ENCODE measurements around the gene TNRC6A. TPM values are rescaled to one million over a fixed set of nuclear protein-coding genes. Genes with fewer than 3 reads are reported as not detected.
"Not testable (repeated sequence)": the region's sequence is repeated elsewhere in the genome, so short reads cannot be mapped to it uniquely, and the experiment has no call there.

TNRC6A gene
- total RNA-seq, 1 donor = 61.5 TPM

- Histone ChIP-seq H3K9me3 (ENCODE audit: low read depth, low read length) (no peaks in the 10 kb centered on the region), H3K4me3 (ENCODE audit: low read length) (no peak overlapping the region), H3K4me1 (ENCODE audit: insufficient read depth, low read length) (no peaks in the 10 kb centered on the region), H3K27me3 (ENCODE audit: insufficient read depth, low read length) (no peaks in the 10 kb centered on the region)
Measured at GRCh38 chr16:24829153-24829552, 99.7 kb downstream of the TNRC6A start.

GRCh38 chr16:24833352-24833751 is 103.9 kb downstream of the TNRC6A start:
- Histone ChIP-seq H3K4me3 (ENCODE audit: low read length) (no peak overlapping the region), H3K27me3 (ENCODE audit: insufficient read depth, low read length) (no peaks in the 10 kb centered on the region), H3K4me1 (ENCODE audit: insufficient read depth, low read length) (peaks cover 3% of the 10 kb centered on the region), H3K9me3 (ENCODE audit: low read depth, low read length) (no peaks in the 10 kb centered on the region)

GRCh38 chr16:24834459-24835335 is 105.2 kb downstream of the TNRC6A start:
- no peaks in the 10 kb centered on the region for H3K9me3 ChIP-seq (ENCODE audit: low read depth, low read length)
- H3K4me1 ChIP-seq (ENCODE audit: insufficient read depth, low read length) = peaks cover 9% of the 10 kb centered on the region
- H3K4me3 ChIP-seq (ENCODE audit: low read length) = no peak overlapping the region
- no peaks in the 10 kb centered on the region for H3K27me3 ChIP-seq (ENCODE audit: insufficient read depth, low read length)

DNA sequence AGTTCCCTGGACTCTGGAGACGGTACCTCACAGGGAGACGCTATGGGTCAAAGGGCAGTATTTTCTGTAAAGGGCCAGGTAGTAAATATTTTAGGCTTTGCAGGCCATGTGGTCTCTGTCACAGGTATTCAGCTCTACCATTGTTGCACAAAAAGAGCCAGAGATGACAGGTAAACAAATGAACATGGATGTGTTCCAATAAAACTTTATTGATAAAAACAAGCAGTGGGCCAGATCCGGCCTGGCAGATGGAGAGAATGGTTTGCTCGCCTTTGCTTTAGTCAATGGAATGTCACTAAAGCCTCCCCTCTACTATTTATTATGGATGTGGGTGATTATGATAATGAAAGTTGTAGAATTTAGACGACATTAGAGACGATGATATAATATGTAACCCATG is 107.4 kb downstream of the TNRC6A start:
- Histone ChIP-seq H3K27me3 (ENCODE audit: insufficient read depth, low read length) (no peaks in the 10 kb centered on the region), H3K4me1 (ENCODE audit: insufficient read depth, low read length) (peaks cover 9% of the 10 kb centered on the region), H3K4me3 (ENCODE audit: low read length) (no peak overlapping the region), H3K9me3 (ENCODE audit: low read depth, low read length) (no peaks in the 10 kb centered on the region)

- H3K4me1 ChIP-seq (ENCODE audit: insufficient read depth, low read length) = peaks cover 9% of the 10 kb centered on the region
- H3K4me3 ChIP-seq (ENCODE audit: low read length) = no peak overlapping the region
- no peaks in the 10 kb centered on the region for H3K9me3 ChIP-seq (ENCODE audit: low read depth, low read length)
- no peaks in the 10 kb centered on the region for H3K27me3 ChIP-seq (ENCODE audit: insufficient read depth, low read length)
Measured at GRCh38 chr16:24837969-24838368, 108.5 kb downstream of the TNRC6A start.

DNA sequence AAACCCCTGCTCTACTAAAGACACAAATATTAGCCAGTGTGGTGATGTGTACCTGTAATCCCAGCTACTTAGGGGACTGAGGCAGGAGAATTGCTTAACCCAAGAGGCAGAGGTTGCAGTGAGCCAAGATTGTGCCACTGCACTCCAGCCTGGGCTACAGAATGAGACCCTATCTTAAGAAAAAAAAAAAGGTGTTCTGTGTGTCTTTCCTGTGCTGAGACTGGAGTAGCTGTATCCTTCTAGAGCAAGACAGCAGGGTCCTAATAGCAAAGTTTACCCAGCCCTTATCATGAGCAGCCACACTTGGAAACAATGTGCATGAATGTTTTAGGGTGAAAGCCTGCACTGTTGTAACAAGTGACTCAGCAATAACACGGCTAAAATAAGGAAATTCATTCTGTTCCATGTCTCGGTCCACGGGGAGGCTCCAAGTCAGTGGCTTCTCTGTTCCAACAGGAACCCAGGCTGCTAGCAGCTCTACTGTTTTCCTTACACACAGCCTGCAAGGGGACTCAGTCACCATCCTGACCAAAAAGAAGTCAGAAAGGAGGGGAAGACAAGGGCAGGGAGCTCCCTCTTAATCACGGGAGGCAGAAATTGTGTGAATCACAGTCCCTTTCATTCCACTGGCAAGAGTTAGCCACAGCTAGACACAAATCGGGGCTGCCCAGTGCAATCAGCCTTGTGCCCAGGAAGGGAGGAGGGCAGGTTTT is 109.3 kb downstream of the TNRC6A start:
- H3K4me3 ChIP-seq (ENCODE audit: low read length) = no peak overlapping the region
- no peaks in the 10 kb centered on the region for H3K9me3 ChIP-seq (ENCODE audit: low read depth, low read length)
- H3K27me3 ChIP-seq (ENCODE audit: insufficient read depth, low read length) = no peaks in the 10 kb centered on the region
- H3K4me1 ChIP-seq (ENCODE audit: insufficient read depth, low read length) = peaks cover 9% of the 10 kb centered on the region

- no peak overlapping the region for H3K4me3 ChIP-seq (ENCODE audit: low read length)
- no peaks in the 10 kb centered on the region for H3K9me3 ChIP-seq (ENCODE audit: low read depth, low read length)
- H3K27me3 ChIP-seq (ENCODE audit: insufficient read depth, low read length) = no peaks in the 10 kb centered on the region
- H3K4me1 ChIP-seq (ENCODE audit: insufficient read depth, low read length) = peaks cover 9% of the 10 kb centered on the region
Measured at GRCh38 chr16:24839347-24839972, 110.0 kb downstream of the TNRC6A start.

DNA sequence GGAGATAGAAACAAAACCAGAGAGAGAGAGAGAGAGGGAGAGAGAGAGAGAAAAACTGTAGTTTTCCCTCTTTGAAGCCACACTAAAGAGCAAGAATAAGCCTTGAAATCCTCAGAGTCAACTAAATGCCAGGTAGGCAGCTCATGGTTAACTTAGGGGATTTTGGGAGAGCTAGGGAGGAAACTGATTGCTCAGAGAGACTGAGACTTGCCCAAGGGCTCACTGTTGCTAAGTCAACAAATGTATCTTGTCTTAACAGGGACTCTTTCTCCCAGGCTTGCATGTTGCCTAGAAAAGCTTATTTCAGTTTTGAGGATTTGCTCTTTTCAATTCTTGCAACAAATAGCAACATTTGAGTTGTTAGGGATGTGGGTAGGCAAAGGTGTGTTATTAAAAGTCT is 111.8 kb downstream of the TNRC6A start:
- Histone ChIP-seq H3K4me1 (ENCODE audit: insufficient read depth, low read length) (peaks cover 9% of the 10 kb centered on the region), H3K27me3 (ENCODE audit: insufficient read depth, low read length) (no peaks in the 10 kb centered on the region), H3K9me3 (ENCODE audit: low read depth, low read length) (no peaks in the 10 kb centered on the region), H3K4me3 (ENCODE audit: low read length) (no peak overlapping the region)

DNA sequence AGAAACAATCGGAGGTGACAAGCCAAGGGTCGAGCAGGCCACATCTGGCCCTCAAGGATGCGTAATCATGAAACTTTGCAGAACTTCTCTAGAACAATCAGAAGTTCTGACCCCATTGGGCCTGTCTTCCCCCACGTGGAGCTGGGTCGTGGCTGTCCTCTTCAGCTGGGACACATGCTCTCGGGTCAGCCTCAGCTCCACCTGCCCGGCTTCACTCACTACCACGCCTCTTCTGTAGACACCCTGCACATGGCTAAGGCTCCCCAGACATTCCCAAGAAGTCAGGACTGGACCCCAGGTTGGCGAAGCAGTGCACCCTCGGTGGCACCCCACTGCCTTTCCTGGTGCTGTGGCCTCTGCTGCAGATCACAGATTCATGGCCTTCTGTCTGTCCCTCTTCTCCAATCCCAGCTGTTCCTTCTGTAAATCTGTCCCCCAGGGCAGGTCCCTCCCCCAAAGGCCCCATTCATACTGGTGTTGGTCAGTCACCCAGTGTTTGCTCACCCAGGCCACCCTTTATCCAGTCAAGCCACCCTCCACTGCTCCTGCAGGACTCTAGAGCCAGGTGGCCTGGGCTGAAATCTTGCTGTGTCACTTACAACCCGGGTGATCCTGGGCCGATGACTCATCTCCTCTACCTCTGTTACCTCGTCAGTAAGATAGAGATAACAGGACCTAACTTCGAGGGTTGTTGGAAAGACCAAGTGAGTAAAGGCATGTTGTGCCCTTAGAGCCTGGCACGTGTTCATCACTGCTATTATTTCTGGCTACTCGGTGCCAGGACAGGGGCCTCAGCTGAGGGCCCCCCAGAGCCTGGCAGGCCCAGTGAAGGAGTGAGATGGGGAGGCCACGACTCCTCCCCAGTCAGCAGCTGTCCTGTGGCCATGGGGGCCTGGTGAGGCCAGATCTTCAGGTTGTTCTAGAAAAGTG is 114.9 kb downstream of the TNRC6A start:
- Histone ChIP-seq H3K4me1 (ENCODE audit: insufficient read depth, low read length) (no peaks in the 10 kb centered on the region), H3K4me3 (ENCODE audit: low read length) (no peak overlapping the region), H3K27me3 (ENCODE audit: insufficient read depth, low read length) (no peaks in the 10 kb centered on the region), H3K9me3 (ENCODE audit: low read depth, low read length) (no peaks in the 10 kb centered on the region)

GRCh38 chr16:24845031-24845365 is 115.5 kb downstream of the TNRC6A start:
- H3K27me3 ChIP-seq (ENCODE audit: insufficient read depth, low read length); H3K9me3 ChIP-seq (ENCODE audit: low read depth, low read length); H3K4me3 ChIP-seq (ENCODE audit: low read length); H3K4me1 ChIP-seq (ENCODE audit: insufficient read depth, low read length): not testable (repeated sequence)

DNA sequence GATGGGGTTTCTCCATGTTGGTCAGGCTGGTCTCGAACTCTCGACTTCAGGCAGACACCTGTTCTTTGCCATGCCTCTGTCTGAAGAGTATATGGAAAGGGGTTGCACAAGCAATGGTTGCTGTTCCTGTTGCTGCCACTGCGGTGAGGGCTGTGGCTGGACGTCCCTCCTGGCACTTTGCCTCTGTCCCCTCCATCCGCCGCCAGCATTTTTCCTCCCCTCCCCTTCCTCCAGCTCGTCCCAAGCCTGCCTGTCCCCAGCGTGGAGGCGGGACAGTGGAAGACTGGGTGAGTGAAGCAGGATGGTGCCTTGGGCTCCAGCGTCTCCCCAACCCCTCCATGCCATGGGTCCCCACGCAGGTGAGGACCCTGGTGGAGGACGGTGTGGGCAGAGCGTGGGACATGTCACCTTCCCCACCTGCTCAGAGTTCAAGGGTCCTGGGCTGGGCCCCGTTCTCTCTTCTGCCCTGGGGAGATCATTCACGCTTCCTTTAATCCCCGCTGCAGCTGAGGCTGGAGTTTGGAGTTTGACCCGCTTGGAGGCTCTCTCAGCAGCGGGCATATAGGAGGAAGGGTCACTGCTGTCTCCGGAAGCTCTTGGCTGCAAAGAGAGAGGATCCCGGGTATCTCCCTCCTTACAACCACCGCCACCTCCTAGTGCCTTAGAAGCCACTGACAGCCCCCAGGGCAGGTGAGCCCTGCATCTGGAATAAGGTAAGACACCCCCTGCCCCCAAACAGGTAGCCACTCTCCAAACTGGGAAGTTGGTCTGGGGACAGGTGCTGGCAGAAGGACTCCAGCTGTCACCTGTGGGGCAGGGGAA is 116.5 kb downstream of the TNRC6A start, which contains the start of gene SLC5A11:
SLC5A11 (plus strand) TSS at position 238 of the 822 bp plus-strand sequence. CDS start 12,681 bp downstream, outside the sequence.
- no peaks in the 10 kb centered on the region for H3K4me1 ChIP-seq (ENCODE audit: insufficient read depth, low read length)
- no peaks in the 10 kb centered on the region for H3K27me3 ChIP-seq (ENCODE audit: insufficient read depth, low read length)
- no peak within 1 kb of the TSS for H3K4me3 ChIP-seq (ENCODE audit: low read length)
- no peaks in the 10 kb centered on the region for H3K9me3 ChIP-seq (ENCODE audit: low read depth, low read length)

GRCh38 chr16:24846548-24847357 is 117.3 kb downstream of the TNRC6A start:
- Histone ChIP-seq H3K27me3 (ENCODE audit: insufficient read depth, low read length) (no peaks in the 10 kb centered on the region), H3K4me3 (ENCODE audit: low read length) (no peak overlapping the region)

GRCh38 chr16:24847358-24847664 is 117.9 kb downstream of the TNRC6A start:
- Histone ChIP-seq H3K27me3 (ENCODE audit: insufficient read depth, low read length) (no peaks in the 10 kb centered on the region), H3K4me1 (ENCODE audit: insufficient read depth, low read length) (no peaks in the 10 kb centered on the region), H3K9me3 (ENCODE audit: low read depth, low read length) (no peaks in the 10 kb centered on the region), H3K4me3 (ENCODE audit: low read length) (no peak overlapping the region)

More at GRCh38 chr16:24846548-24847357, 117.3 kb downstream of the TNRC6A start:
- Histone ChIP-seq H3K4me1 (ENCODE audit: insufficient read depth, low read length) (no peaks in the 10 kb centered on the region), H3K9me3 (ENCODE audit: low read depth, low read length) (no peaks in the 10 kb centered on the region)
